Peyer's patch (tissue), 4 donors: ENCODE results near the gene IGF1R.

Source experiments
- POLR2A ChIP-seq, 2 donors: fragments of 450-650 bp; IDR thresholded peaks; one replicate each; pipeline ENCODE4 v1.5.1; 2017; ENCODE audit warnings: antibody characterized with exemption in 2 of 2, mild to moderate bottlenecking in 2 of 2, moderate library complexity in 2 of 2
- TF ChIP-seq, protein P1 (sequence below), 6 experiments: fragments of 450-650 bp in 4 of 6; fragments of 200-600 bp in 2 of 6; sonication (generic) in 1 of 6; IDR thresholded peaks; one replicate each; pipeline ENCODE4 v1.5.1; 2017 to 2019; ENCODE audit warnings: antibody characterized with exemption in 6 of 6, mild to moderate bottlenecking in 3 of 6, moderate library complexity in 1 of 6

DNA sequence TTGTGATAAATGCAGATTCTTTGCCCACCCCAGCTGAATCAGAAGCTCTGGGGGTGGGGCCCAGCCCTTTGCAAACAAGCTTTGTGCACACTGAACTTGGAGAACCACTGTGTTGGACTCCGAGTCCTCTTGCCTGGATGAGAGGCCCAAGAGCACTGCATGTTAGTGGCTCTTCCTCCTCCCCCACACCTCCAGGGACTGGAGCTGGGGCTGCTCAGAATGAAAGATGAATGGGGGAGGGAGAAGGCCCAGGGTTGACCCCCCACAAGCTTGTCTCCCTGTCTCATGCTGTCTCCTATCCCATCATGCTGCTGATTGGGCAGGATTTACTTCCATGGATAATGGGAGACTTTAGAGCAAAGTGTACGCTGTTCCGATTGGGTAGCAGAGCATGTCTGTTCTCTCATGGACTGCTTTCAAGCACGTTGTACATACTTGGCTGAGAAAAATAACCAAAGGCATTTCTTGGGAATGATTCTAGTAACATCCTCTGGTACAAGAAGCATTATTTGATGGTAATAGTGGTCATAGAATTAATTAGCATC, 259.7 kb downstream of the IGF1R start:
- TF ChIP-seq, protein P1, sequence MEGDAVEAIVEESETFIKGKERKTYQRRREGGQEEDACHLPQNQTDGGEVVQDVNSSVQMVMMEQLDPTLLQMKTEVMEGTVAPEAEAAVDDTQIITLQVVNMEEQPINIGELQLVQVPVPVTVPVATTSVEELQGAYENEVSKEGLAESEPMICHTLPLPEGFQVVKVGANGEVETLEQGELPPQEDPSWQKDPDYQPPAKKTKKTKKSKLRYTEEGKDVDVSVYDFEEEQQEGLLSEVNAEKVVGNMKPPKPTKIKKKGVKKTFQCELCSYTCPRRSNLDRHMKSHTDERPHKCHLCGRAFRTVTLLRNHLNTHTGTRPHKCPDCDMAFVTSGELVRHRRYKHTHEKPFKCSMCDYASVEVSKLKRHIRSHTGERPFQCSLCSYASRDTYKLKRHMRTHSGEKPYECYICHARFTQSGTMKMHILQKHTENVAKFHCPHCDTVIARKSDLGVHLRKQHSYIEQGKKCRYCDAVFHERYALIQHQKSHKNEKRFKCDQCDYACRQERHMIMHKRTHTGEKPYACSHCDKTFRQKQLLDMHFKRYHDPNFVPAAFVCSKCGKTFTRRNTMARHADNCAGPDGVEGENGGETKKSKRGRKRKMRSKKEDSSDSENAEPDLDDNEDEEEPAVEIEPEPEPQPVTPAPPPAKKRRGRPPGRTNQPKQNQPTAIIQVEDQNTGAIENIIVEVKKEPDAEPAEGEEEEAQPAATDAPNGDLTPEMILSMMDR (IDR thresholded peaks at IDR 0.05) = no peak
- TF ChIP-seq POLR2A (IDR thresholded peaks at IDR 0.05) = no peak
